Smooth muscle cell (in vitro differentiated cells): ENCODE measurements around the gene CCDC137. TPM values are rescaled to one million over a fixed set of nuclear protein-coding genes. Genes with fewer than 3 reads are reported as not detected.

Experiments
- DNase-seq: peaks from one replicate; lab custom pipeline; 2025; ENCODE audit not compliant: unreplicated experiment; lab: John Stamatoyannopoulos, UW
- H2AFZ ChIP-seq: fragments of 200-600 bp; sonication (generic); 2 replicates; pipeline ENCODE4 v1.6.0; 2016; ENCODE audit warnings: antibody characterized with exemption, low read depth, mild to moderate bottlenecking
- H3F3A ChIP-seq: fragments of 200-600 bp; sonication (generic); 2 replicates; pipeline ENCODE4 v1.6.0; 2017; ENCODE audit warnings: antibody characterized with exemption, low read depth
- H3K27ac ChIP-seq: fragments of 200-600 bp; sonication (generic); 2 replicates; pipeline ENCODE4 v1.5.1; 2016; ENCODE audit warnings: low read depth, mild to moderate bottlenecking
- H3K27me3 ChIP-seq: fragments of 200-600 bp; sonication (generic); 2 replicates; pipeline ENCODE4 v1.6.1; 2016; ENCODE audit warnings: low read depth, mild to moderate bottlenecking
- H3K36me3 ChIP-seq: fragments of 200-600 bp; sonication (generic); 2 replicates; pipeline ENCODE4 v1.5.1; 2016; ENCODE audit warnings: low read depth
- H3K4me1 ChIP-seq: fragments of 200-600 bp; sonication (generic); 2 replicates; pipeline ENCODE4 v1.5.1; 2016; ENCODE audit warnings: low read depth
- H3K4me2 ChIP-seq: fragments of 200-600 bp; sonication (generic); 2 replicates; pipeline ENCODE4 v1.6.0; 2016; ENCODE audit warnings: mild to moderate bottlenecking
- H3K4me3 ChIP-seq: fragments of 200-600 bp; sonication (generic); 2 replicates; pipeline ENCODE4 v1.5.1; 2016; ENCODE audit warnings: mild to moderate bottlenecking
- H3K79me2 ChIP-seq: fragments of 200-600 bp; sonication (generic); 2 replicates; pipeline ENCODE4 v1.6.0; 2016; ENCODE audit warnings: low read depth, mild to moderate bottlenecking
- H3K9ac ChIP-seq: fragments of 200-600 bp; sonication (generic); 2 replicates; pipeline ENCODE4 v1.6.0; 2016; ENCODE audit warnings: low read depth
- H3K9me3 ChIP-seq: fragments of 200-600 bp; sonication (generic); replicated peaks from 2 replicates; pipeline ENCODE4 v1.5.1; 2016; ENCODE audit warnings: low read depth
- H4K20me1 ChIP-seq: fragments of 200-600 bp; sonication (generic); 2 replicates; pipeline ENCODE4 v1.6.0; 2016; ENCODE audit warnings: low read depth
- WGBS: methylation state at CpG from one replicate; pipeline ENCODE4 v1.1.7; 2016; ENCODE audit warnings: low lambda C conversion rate; 5-methylcytosine and 5-hydroxymethylcytosine counted together
- polyA plus RNA-seq: library from polyadenylated mRNA; unstranded; fragments of >200 nt; fragmentation: Nextera tagmentation; extraction: Ambion mirVana; gene quantifications from 2 replicates; pipeline ENCODE4 v1.2.1, GENCODE V29; 2016
- total RNA-seq: library from RNA; depleted of rRNA; stranded (reverse); fragments of >200 nt; gene quantifications from 2 replicates; pipeline ENCODE4 v1.2.3, GENCODE V29; 2014
- TF ChIP-seq, protein P1 (sequence below): fragments of 200-600 bp; sonication (generic); IDR thresholded peaks from 2 replicates; pipeline ENCODE4 v1.5.1; 2017; ENCODE audit warnings: borderline replicate concordance, mild to moderate bottlenecking, antibody characterized with exemption; ENCODE audit not compliant: insufficient read depth, poor library complexity, severe bottlenecking

Gene CCDC137
- total and polyA plus RNA-seq, 2 experiments from 2014 or later: 5.0 to 24.6 TPM

DNA sequence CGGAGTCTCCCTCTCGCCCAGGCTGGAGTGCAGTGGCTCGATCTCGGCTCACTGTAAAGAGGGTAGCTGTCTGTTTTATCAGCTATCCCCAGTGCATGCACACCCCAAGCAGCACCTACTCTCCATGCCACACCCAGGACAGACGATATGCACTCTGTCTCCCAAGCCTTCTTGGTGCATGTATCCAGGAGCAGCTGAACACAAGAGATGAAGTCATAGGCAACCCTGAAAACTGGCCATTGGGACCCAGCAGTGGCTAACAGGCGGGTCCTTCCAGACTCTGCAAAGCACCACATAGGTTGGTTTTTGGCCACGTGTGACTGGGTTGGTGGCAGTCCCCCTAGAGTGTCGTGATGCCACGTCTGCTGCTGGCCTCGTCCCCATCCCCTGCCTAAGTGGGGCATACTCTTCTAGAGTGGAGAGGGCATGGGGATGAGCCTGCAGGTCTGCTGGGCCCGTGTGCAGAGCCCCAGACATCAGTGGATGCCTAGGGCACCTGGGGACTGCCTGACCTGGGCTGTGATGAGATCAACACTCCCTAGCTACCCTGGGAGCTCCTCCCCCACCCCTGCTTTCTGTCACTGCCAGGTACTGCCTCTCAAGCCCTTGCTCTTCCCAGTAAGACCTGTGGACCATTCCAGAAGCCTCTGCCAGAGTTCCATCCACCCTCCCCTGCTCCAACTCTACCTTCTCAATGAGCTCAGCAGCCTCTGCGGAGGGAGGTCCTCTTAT is 19.5 kb upstream of the CCDC137 start:
- TF ChIP-seq, protein P1, sequence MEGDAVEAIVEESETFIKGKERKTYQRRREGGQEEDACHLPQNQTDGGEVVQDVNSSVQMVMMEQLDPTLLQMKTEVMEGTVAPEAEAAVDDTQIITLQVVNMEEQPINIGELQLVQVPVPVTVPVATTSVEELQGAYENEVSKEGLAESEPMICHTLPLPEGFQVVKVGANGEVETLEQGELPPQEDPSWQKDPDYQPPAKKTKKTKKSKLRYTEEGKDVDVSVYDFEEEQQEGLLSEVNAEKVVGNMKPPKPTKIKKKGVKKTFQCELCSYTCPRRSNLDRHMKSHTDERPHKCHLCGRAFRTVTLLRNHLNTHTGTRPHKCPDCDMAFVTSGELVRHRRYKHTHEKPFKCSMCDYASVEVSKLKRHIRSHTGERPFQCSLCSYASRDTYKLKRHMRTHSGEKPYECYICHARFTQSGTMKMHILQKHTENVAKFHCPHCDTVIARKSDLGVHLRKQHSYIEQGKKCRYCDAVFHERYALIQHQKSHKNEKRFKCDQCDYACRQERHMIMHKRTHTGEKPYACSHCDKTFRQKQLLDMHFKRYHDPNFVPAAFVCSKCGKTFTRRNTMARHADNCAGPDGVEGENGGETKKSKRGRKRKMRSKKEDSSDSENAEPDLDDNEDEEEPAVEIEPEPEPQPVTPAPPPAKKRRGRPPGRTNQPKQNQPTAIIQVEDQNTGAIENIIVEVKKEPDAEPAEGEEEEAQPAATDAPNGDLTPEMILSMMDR: no peak
- Histone ChIP-seq H3K27me3 (peaks cover 20% of the 10 kb centered on the region), H3K9me3 (no peaks in the 10 kb centered on the region), H3K4me2 (no peak overlapping the region), H3K4me3 (no peak overlapping the region), H3K36me3 (no peaks in the 10 kb centered on the region), H4K20me1 (no peaks in the 10 kb centered on the region), H3K4me1 (peaks cover 4% of the 10 kb centered on the region), H2AFZ (no peak overlapping the region), H3K79me2 (no peaks in the 10 kb centered on the region), H3K9ac (no peak overlapping the region), H3K27ac (no peak overlapping the region), H3F3A (no peaks in the 10 kb centered on the region)
- 84% methylated on average over 12 of the region's 12 CpGs for WGBS
- DNase-seq: no peak

DNA sequence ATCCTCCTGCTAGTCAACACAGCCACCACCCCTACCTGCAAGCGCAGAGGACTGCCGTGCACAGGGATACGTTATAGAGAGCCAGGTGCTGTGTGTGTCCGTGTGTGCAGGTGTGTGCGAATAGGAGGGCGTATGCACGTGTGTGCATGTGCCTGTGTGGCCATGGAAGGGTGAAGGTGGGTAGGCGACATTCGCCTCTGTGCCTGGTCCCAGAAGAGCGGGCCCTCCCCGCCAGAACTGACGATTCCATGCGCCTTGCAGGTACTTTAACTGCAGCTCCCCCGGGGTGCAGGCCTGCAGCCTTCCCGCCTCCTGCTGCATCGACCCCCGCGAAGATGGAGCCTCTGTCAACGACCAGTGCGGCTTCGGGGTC is 18.9 kb upstream of the CCDC137 start:
- H3K4me2 ChIP-seq: no peak overlapping the region

DNA sequence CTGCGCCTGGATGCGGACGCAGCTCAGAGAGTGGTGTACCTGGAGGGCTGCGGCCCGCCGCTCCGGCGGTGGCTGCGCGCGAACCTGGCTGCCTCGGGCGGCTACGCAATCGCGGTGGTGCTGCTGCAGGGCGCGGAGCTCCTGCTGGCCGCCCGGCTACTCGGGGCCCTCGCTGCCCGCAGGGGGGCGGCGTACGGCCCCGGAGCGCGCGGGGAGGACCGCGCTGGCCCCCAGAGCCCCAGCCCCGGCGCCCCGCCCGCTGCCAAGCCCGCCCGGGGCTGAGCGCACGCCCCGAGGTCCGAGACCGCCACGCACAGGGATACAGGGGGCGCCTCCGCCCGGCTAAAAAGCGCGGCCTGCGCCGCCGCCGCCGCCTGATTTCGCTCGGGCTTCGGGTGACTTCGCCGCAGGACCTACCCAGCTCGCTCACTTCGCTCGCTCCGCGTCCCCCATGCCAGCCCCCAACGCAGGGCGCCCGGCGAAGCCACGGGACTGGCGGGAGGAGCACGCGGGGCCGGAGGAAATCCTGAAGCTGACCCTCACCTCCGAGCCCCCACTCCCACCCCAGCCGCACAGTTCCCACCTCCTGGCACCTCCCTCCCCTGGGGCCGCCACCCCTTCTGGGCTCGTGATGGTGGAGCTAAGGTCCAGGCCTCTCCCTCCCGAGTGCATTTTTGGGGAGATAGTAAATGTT is 18.4 kb upstream of the CCDC137 start:
- 51% methylated on average over 51 of the region's 78 CpGs for WGBS
- Histone ChIP-seq H3K36me3 (no peaks in the 10 kb centered on the region), H3K4me3 (no peak overlapping the region), H3K27me3 (peaks cover 20% of the 10 kb centered on the region), H2AFZ (no peak overlapping the region), H3K4me2 (no peak overlapping the region), H3K27ac (no peak overlapping the region), H3K9me3 (no peaks in the 10 kb centered on the region), H3K4me1 (peaks cover 3% of the 10 kb centered on the region), H3F3A (no peaks in the 10 kb centered on the region), H4K20me1 (no peaks in the 10 kb centered on the region), H3K9ac (no peak overlapping the region), H3K79me2 (no peaks in the 10 kb centered on the region)
- DNase-seq: no peak
- TF ChIP-seq, protein P1: no peak

More for the DNA sequence above, 18.9 kb upstream of the CCDC137 start:
- Histone ChIP-seq H3K9me3 (no peaks in the 10 kb centered on the region), H3K4me3 (no peak overlapping the region), H3K27ac (no peak overlapping the region), H3K79me2 (no peaks in the 10 kb centered on the region), H3F3A (no peaks in the 10 kb centered on the region), H3K9ac (no peak overlapping the region), H3K4me1 (no peaks in the 10 kb centered on the region), H4K20me1 (no peaks in the 10 kb centered on the region), H2AFZ (no peak overlapping the region), H3K27me3 (peaks cover 20% of the 10 kb centered on the region), H3K36me3 (no peaks in the 10 kb centered on the region)
- TF ChIP-seq, protein P1: no peak
- no peak for DNase-seq
- WGBS: 74% methylated on average over 21 of the region's 21 CpGs
